ENCODE data around the gene SEL1L3.

SEL1L3 gene

GRCh38 chr4:25861951-25862410 lies 807 bp downstream of the SEL1L3 start:
- H3K9ac ChIP-seq (ENCODE audit: low read length), result peak overlapping the region; percentile 97
- H3F3A ChIP-seq (ENCODE audit: insufficient read depth), result peaks cover 87% of the 10 kb centered on the region
- TF ChIP-seq CTCF (IDR thresholded peaks at IDR 0.05; ENCODE audit: insufficient read depth, low read length, poor library complexity, severe bottlenecking) (no peak), EZH2phosphoT487 (conservative IDR thresholded peaks at IDR 0.05; ENCODE audit: low read length) (no peak)
- no peaks in the 10 kb centered on the region for H3K9me3 ChIP-seq (ENCODE audit: insufficient read depth, low read length)
- H4K20me1 ChIP-seq (ENCODE audit: low read depth, low read length), result peaks cover 19% of the 10 kb centered on the region; the same call in 1 of the 2 replicates
- H3K36me3 ChIP-seq (ENCODE audit: low read length), result peaks cover 32% of the 10 kb centered on the region
- H3K4me3 ChIP-seq (ENCODE audit: insufficient read depth, low read length, poor library complexity, severe bottlenecking), result peak overlapping the region; percentile 96
- H3K4me2 ChIP-seq (ENCODE audit: low read depth, low read length, poor library complexity, severe bottlenecking), result peak overlapping the region; percentile 97
- H3K27ac ChIP-seq (ENCODE audit: low read depth, low read length), result peak overlapping the region; percentile 100
- H3K79me2 ChIP-seq (ENCODE audit: insufficient read depth, low read length), result peaks cover 92% of the 10 kb centered on the region
- no peak overlapping the region for H2AFZ ChIP-seq (ENCODE audit: low read depth, low read length, severe bottlenecking)
- no peaks in the 10 kb centered on the region for H3K9me2 ChIP-seq (replicated peaks; ENCODE audit: insufficient read depth, low read length)
- no peaks in the 10 kb centered on the region for H3K27me3 ChIP-seq (ENCODE audit: low read length)

- peak overlapping the region; percentile 100 for H3K27ac ChIP-seq (ENCODE audit: low read depth, low read length)
- peak overlapping the region; percentile 96 for H3K4me3 ChIP-seq (ENCODE audit: insufficient read depth, low read length, poor library complexity, severe bottlenecking)
- H2AFZ ChIP-seq (ENCODE audit: low read depth, low read length, severe bottlenecking), result no peak overlapping the region
- TF ChIP-seq EZH2phosphoT487 (conservative IDR thresholded peaks at IDR 0.05; ENCODE audit: low read length), result no peak
- TF ChIP-seq CTCF (IDR thresholded peaks at IDR 0.05; ENCODE audit: insufficient read depth, low read length, poor library complexity, severe bottlenecking), result no peak
- H3K79me2 ChIP-seq (ENCODE audit: insufficient read depth, low read length), result peaks cover 93% of the 10 kb centered on the region
- peak overlapping the region; percentile 97 for H3K9ac ChIP-seq (ENCODE audit: low read length)
- H3K9me2 ChIP-seq (replicated peaks; ENCODE audit: insufficient read depth, low read length), result no peaks in the 10 kb centered on the region
- H3F3A ChIP-seq (ENCODE audit: insufficient read depth), result peaks cover 87% of the 10 kb centered on the region
- peaks cover 25% of the 10 kb centered on the region; the same call in 1 of the 2 replicates for H4K20me1 ChIP-seq (ENCODE audit: low read depth, low read length)
- peaks cover 38% of the 10 kb centered on the region for H3K36me3 ChIP-seq (ENCODE audit: low read length)
- H3K27me3 ChIP-seq (ENCODE audit: low read length), result no peaks in the 10 kb centered on the region
- H3K4me2 ChIP-seq (ENCODE audit: low read depth, low read length, poor library complexity, severe bottlenecking), result peak overlapping the region; percentile 97
- no peaks in the 10 kb centered on the region for H3K9me3 ChIP-seq (ENCODE audit: insufficient read depth, low read length)
Measured at GRCh38 chr4:25861280-25861950, 1.4 kb downstream of the SEL1L3 start.

- H2AFZ ChIP-seq (ENCODE audit: low read depth, low read length, severe bottlenecking), result no peak overlapping the region
- H3K27ac ChIP-seq (ENCODE audit: low read depth, low read length), result peak overlapping the region; percentile 100
- H3K79me2 ChIP-seq (ENCODE audit: insufficient read depth, low read length), result peaks cover 95% of the 10 kb centered on the region
Measured at GRCh38 chr4:25860586-25861279, 2.1 kb downstream of the SEL1L3 start.

More at GRCh38 chr4:25860586-25861279, 2.1 kb downstream of the SEL1L3 start:
- Histone ChIP-seq H3K36me3 (ENCODE audit: low read length) (peaks cover 39% of the 10 kb centered on the region), H3K9me2 (replicated peaks; ENCODE audit: insufficient read depth, low read length) (no peaks in the 10 kb centered on the region), H3F3A (ENCODE audit: insufficient read depth) (peaks cover 87% of the 10 kb centered on the region), H3K4me3 (ENCODE audit: insufficient read depth, low read length, poor library complexity, severe bottlenecking) (peak overlapping the region; percentile 96), H3K27me3 (ENCODE audit: low read length) (no peaks in the 10 kb centered on the region), H3K4me2 (ENCODE audit: low read depth, low read length, poor library complexity, severe bottlenecking) (peak overlapping the region; percentile 97), H3K9me3 (ENCODE audit: insufficient read depth, low read length) (no peaks in the 10 kb centered on the region), H3K9ac (ENCODE audit: low read length) (peak overlapping the region; percentile 97), H4K20me1 (ENCODE audit: low read depth, low read length) (peaks cover 29% of the 10 kb centered on the region; the same call in 1 of the 2 replicates)
- TF ChIP-seq EZH2phosphoT487 (conservative IDR thresholded peaks at IDR 0.05; ENCODE audit: low read length) (no peak), CTCF (IDR thresholded peaks at IDR 0.05; ENCODE audit: insufficient read depth, low read length, poor library complexity, severe bottlenecking) (no peak)

Data from SU-DHL-6 (cell line).